HUES6 (cell line): Measurements from ENCODE around the gene TRIM50.
"Not testable (repeated sequence)": the region's sequence is repeated elsewhere in the genome, so short reads cannot be mapped to it uniquely, and the experiment has no call there.

ENCODE experiments used
- H3K27ac ChIP-seq: 2 replicates; pipeline ENCODE4 v1.7.0; 2013; ENCODE audit warnings: low read depth, mild to moderate bottlenecking, low read length, inconsistent platforms
- H3K27me3 ChIP-seq: 2 replicates; pipeline ENCODE4 v1.6.1; 2013; ENCODE audit warnings: low read length; ENCODE audit not compliant: control insufficient read depth, insufficient read depth
- H3K36me3 ChIP-seq: 2 replicates; pipeline ENCODE4 v1.6.1; 2013; ENCODE audit warnings: low read length; ENCODE audit not compliant: control insufficient read depth, insufficient read depth
- H3K4me1 ChIP-seq: 2 replicates; pipeline ENCODE4 v1.6.1; 2013; ENCODE audit warnings: low read length; ENCODE audit not compliant: control insufficient read depth, insufficient read depth
- H3K4me3 ChIP-seq: 2 replicates; pipeline ENCODE4 v1.5.1; 2013; ENCODE audit warnings: low read depth, low read length
- H3K9ac ChIP-seq: one replicate; pipeline ENCODE4 v1.6.1; 2013; ENCODE audit warnings: mild to moderate bottlenecking, low read length
- H3K9me3 ChIP-seq: 2 replicates; pipeline ENCODE4 v1.6.1; 2013; ENCODE audit warnings: low read depth, low read length; ENCODE audit not compliant: control insufficient read depth, insufficient read depth

TRIM50 gene

DNA sequence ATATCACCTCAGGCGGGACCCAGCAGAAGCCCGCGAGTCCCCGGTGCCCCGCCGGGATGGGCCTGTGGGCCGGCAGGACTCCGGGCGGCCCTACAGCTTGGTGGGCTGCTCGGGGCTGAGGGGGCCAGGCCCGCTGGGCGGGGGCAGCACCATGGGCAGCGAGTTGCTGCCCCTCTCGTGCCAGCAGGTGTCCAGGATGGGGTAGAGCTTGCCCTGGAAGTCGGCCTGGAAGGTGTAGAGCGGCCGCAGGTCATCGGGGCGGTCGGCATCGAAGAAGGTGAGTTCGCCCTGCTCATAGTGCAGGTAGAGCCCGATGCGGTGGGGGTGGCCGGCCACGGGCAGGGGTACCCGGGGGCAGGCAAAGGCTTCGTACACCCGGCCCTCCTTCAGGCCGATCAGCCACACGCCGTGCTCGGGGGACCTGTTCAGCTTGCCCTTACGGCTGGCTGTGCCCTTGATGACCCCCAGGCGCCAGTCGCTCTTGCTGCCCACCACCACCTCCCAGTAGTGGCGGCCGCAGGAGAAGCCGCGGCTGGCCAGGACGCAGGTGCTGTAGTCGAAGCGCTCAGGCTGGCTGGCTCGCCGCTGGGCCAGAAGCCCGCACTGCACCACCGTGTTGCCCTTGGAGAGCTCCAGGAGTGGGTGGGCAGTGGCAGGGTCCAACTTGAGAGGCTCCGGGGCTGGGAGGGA lies 14.9 kb downstream of the TRIM50 start:
- Histone ChIP-seq H3K36me3 (no peaks in the 10 kb centered on the region), H3K27ac (no peak overlapping the region), H3K9me3 (no peaks in the 10 kb centered on the region), H3K9ac (no peak overlapping the region), H3K27me3 (no peaks in the 10 kb centered on the region), H3K4me3 (no peak overlapping the region), H3K4me1 (peaks cover 1% of the 10 kb centered on the region; the same call in 1 of the 2 replicates)

DNA sequence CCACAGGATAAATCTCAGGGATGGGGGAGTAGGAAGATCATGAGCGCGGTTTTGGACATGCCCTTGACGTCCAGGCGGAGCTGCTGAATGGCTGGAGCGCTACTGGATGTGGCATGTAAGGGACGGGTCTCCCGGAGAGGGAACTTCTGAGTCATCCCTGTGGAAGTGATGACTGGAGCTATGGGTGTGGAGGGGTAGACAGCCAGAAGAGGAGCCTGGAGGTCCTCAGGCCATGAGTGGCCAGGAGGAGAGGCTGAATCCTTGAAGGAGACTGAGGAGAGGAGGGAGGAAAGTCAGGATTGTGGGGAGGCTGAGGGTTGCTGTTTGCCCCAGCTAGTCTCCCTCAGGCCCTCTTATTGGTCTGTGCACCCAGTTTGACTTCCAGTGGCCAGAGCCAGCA lies 16.5 kb downstream of the TRIM50 start:
- not testable (repeated sequence) for H3K9ac ChIP-seq, H3K4me3 ChIP-seq, H3K4me1 ChIP-seq, H3K9me3 ChIP-seq, H3K36me3 ChIP-seq, H3K27me3 ChIP-seq, H3K27ac ChIP-seq

DNA sequence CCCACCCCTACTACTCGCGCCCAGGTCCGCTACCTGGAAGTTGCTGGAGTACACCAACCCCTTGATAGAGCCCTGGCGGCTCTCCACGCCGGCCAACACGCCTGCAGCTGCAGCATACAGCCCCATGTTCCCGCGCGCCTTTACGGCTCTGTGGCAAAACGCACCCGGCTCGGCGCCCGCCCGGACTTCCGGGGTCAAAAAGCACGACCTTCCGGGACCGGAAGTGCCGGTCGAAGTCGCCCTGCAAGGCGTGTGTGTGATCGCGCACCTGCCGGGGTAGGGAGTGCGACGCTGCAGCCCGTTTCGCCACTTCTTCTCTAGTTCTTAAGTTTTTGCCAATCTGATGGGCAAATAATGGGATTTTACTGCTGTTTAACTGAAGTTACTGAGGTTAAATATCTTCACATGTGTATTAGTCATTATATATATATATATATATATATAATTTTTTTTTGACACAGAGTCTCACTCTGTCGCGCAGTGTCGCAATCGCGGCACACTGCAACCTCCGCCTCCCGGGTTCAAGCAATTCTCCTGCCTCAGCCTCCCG lies 19.1 kb downstream of the TRIM50 start, which contains the start of gene NSUN5:
NSUN5 (minus strand) TSS at position 162 of the 550 bp plus-strand sequence; CDS start at position 126, 36 bp downstream.
- Histone ChIP-seq H3K36me3 (peaks cover 26% of the 10 kb centered on the region), H3K9ac (peak within 1 kb of the TSS; percentile 79), H3K27ac (peak within 1 kb of the TSS; percentile 45; the same call in 1 of the 2 replicates), H3K4me3 (peak within 1 kb of the TSS; percentile 92), H3K9me3 (no peaks in the 10 kb centered on the region), H3K4me1 (peaks cover 6% of the 10 kb centered on the region), H3K27me3 (no peaks in the 10 kb centered on the region)

DNA sequence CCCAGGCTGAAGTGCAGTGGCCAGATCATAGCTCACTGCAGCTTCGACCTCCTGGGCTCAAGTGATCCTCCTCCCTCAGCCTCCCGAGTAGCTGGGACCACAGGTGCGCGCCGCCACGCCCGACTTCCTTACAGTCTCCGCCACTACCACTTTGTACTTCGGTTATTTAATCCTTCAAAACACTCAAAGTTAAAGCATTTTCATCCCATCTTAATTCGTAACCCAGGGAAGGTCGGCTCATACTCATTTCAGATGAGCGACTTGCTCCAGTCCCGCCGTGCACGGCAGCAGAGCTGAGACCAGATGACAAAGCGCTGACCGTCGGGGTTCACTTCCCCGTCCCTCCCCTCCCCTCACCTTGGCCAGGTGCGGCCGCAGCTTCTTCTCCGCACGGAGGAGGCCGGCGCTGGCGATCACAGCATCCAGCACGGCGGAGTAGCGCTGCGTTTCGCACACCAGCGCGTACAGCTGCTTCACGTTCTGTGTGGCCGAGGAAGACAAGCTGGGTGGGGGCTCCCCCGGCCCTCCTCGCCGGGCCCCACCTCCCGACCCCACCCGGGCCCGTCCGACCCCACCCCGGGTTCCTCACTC lies 19.7 kb downstream of the TRIM50 start:
- peak overlapping the region; percentile 45; the same call in 1 of the 2 replicates for H3K27ac ChIP-seq
- no peaks in the 10 kb centered on the region for H3K9me3 ChIP-seq
- peak overlapping the region; percentile 92 for H3K4me3 ChIP-seq
- H3K27me3 ChIP-seq, result no peaks in the 10 kb centered on the region
- peaks cover 32% of the 10 kb centered on the region for H3K36me3 ChIP-seq
- H3K4me1 ChIP-seq, result peaks cover 6% of the 10 kb centered on the region
- H3K9ac ChIP-seq, result peak overlapping the region; percentile 79

DNA sequence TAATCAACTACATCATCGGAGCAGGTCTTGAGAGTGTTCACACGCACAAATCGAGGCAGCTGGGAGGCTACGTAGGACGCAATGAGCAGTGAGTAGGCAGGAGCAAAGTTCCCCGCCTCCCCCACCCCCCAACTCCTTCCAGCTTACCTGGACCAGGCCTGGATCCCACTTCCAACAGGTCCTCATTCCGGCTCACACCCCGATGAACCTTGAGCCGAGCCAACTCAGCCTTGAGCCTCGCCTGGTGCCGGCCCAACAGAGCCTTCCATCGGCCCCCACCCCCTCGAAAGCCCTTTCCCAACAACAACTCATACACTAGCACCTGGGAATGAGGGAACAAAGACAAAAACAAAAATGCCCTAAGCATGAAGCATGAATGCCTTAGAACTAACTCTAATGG lies 20.4 kb downstream of the TRIM50 start:
- Histone ChIP-seq H3K27me3 (no peaks in the 10 kb centered on the region), H3K36me3 (peaks cover 37% of the 10 kb centered on the region), H3K4me3 (peak overlapping the region; percentile 92), H3K9ac (no peak overlapping the region), H3K9me3 (no peaks in the 10 kb centered on the region), H3K27ac (no peak overlapping the region), H3K4me1 (peaks cover 6% of the 10 kb centered on the region)

DNA sequence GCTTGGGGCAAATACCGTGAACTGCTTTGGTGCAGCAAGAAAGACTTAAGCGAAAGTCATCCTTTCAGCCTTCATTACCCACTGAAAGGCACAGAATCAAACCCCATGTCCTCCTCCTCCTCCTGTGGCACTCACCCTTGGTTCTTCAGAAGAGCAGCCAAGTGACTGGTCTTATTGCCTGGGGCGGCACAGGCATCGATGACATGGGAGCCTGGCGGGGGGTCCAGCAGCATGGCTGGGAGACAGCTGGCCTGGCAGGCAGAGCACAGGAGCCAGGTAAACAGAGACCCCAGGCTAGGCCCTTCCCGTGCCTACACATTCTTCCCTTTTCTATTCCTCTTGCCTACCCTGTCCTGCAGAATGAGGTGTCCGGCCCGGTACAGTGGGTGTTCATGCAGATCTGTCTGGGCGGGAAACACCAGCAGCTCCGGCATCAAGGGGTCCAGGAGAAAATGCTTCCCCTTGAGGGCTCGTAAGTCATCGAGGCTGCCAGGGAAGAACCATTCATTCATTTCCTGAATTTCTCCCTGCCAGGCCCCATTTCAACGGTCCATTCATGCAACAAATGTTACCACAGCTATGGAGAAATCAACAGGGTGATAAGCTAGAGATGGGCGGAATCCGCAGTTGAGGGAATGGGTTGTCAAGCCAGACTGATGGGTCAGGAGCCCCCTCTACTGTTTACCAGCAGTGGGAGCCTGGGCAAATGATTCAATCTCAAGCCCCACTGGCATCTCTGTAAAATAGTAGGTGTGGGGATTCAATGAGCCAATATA lies 23.1 kb downstream of the TRIM50 start:
- H3K9me3 ChIP-seq, H3K27ac ChIP-seq, H3K9ac ChIP-seq, H3K27me3 ChIP-seq, H3K4me3 ChIP-seq, H3K4me1 ChIP-seq: not testable (repeated sequence)
- peaks cover 37% of the 10 kb centered on the region for H3K36me3 ChIP-seq

DNA sequence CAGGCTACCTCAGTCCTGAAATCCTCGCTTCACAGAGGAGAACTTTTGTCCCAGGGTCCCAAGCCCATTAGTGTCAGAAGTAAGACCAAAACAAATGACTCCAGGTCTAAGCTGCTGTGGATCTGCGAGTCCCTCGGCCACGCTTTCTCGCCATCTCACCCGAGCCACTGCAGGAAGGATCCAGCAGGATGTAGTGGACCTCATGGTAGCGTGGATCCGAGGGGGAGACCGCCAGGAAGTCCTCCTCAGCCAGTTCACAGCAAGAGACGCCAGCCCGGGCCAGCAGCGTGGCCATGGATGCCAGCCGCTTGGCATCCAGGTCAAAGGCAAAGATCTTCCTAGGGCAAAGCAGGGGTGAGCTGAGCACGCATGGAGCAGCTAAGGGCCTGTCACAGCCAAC lies 23.8 kb downstream of the TRIM50 start:
- Histone ChIP-seq H3K27me3 (no peaks in the 10 kb centered on the region), H3K36me3 (peaks cover 37% of the 10 kb centered on the region), H3K4me1 (peaks cover 6% of the 10 kb centered on the region), H3K9ac (no peak overlapping the region), H3K4me3 (no peak overlapping the region), H3K27ac (no peak overlapping the region), H3K9me3 (no peaks in the 10 kb centered on the region)

DNA sequence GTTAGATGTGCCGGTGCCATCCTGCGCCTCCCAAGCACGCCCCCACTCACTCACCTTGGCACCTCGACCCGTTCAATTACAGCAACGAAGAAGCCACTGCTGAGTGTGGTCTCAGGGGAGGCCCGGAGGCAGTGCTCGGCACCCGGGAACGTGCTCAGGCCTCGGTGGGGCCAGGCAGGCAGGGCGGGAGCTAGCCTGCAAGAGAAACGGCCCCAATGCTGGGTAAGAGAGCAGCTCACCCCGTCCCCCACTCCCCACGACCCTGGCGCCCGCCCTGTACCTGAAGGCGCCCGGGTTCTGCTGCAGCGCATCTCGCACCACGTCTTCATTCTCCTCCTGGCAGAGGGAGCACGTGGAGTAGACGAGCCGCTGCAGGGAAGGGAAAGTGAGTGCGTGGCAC lies 24.3 kb downstream of the TRIM50 start:
- Histone ChIP-seq H3K9me3 (no peaks in the 10 kb centered on the region), H3K27ac (no peak overlapping the region), H3K4me3 (no peak overlapping the region), H3K27me3 (no peaks in the 10 kb centered on the region), H3K9ac (no peak overlapping the region), H3K36me3 (peaks cover 37% of the 10 kb centered on the region), H3K4me1 (peaks cover 6% of the 10 kb centered on the region)

DNA sequence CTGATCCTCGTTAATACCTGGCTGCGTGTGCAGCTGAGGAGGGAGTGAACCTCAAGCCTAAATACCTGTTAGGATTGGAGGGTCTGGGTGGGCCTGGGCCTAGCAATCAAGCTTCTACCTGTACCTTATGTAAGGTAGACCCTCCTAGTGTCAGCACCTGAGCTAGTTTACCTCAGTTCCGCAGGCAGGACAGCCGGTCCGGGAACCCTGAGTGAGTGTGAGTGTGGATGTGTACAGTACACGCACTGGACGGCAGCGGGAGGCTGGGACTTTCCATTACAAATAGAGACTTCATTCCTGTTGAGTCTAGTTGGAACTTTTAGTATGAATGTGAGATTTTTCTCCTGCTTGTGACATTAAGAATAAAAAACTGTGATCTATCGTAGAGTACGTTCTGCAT lies 25.0 kb downstream of the TRIM50 start:
- H3K36me3 ChIP-seq, result peaks cover 37% of the 10 kb centered on the region
- not testable (repeated sequence) for H3K4me1 ChIP-seq, H3K27ac ChIP-seq, H3K9ac ChIP-seq, H3K9me3 ChIP-seq, H3K27me3 ChIP-seq, H3K4me3 ChIP-seq

DNA sequence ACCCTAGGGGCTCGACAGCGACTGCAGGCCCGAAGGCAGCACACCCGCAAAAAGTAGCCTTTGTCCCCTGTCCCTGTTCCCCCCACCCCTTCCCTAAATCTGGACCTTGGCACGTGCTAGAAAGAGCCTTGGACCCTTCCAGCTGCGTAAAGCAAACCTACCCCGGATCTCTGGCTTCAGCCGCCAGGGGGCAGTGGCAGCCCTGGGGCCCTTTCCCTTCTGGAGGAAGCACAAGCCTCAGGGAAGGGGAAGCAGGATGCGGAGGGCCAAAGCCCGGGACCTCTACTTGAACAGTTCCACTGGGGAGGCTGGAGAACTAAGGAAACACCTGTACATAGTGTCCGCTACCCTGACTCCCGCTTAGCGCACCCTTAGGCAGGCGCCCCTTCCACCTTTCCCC lies 26.8 kb downstream of the TRIM50 start:
- H3K4me1 ChIP-seq, H3K27me3 ChIP-seq, H3K9me3 ChIP-seq, H3K4me3 ChIP-seq, H3K27ac ChIP-seq, H3K9ac ChIP-seq: not testable (repeated sequence)
- peaks cover 27% of the 10 kb centered on the region for H3K36me3 ChIP-seq

DNA sequence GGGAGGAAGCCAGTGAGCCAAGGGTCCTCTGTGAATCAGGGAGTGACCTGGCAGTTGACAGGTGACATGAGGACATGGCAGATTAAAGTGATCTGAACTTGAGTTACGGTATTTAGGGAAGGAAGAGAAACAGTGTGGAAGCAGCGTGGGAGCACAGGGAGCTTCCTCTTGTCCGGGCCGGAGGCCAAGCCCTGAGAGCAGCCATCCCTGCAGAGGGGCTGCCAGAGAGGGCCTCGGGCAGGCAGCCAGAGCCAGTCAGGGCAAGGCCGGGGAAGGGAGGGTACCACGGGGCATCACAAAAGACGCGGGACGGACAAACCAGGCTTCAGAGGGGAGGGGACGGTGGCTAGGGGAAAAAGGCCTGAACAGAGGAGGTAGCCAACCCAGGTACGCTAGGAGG lies 28.1 kb downstream of the TRIM50 start:
- not testable (repeated sequence) for H3K4me3 ChIP-seq, H3K27me3 ChIP-seq, H3K9me3 ChIP-seq, H3K4me1 ChIP-seq, H3K9ac ChIP-seq, H3K27ac ChIP-seq
- H3K36me3 ChIP-seq, result peaks cover 22% of the 10 kb centered on the region
